ENCODE data around the gene PSMD6. TPM values are rescaled to one million over a fixed set of nuclear protein-coding genes. Genes with fewer than 3 reads are reported as not detected.

PSMD6 gene
- total RNA-seq (62.7 TPM), polyA plus RNA-seq (ENCODE audit: insufficient read depth, low read depth, low replicate concordance) (78.0 TPM)
- long read RNA-seq, donor 1, full-length matches to known transcripts: 38 of 38 reads
- long read RNA-seq, donor 1, partial matches to known transcripts: 0 of 38 reads
- long read RNA-seq, donor 1, other reads (novel, unspliced or antisense): 0 of 38 reads
- long read RNA-seq, donor 2, full-length matches to known transcripts: 49 of 49 reads
- long read RNA-seq, donor 2, partial matches to known transcripts: 0 of 49 reads
- long read RNA-seq, donor 2, other reads (novel, unspliced or antisense): 0 of 49 reads
- long read RNA-seq, donor 3, full-length matches to known transcripts: 55 of 61 reads
- long read RNA-seq, donor 3, partial matches to known transcripts: 6 of 61 reads
- long read RNA-seq, donor 3, other reads (novel, unspliced or antisense): 0 of 61 reads
- long read RNA-seq, donor 4, full-length matches to known transcripts: 23 of 23 reads
- long read RNA-seq, donor 4, partial matches to known transcripts: 0 of 23 reads
- long read RNA-seq, donor 4, other reads (novel, unspliced or antisense): 0 of 23 reads
- long read RNA-seq, donor 5, full-length matches to known transcripts: 10 of 10 reads
- long read RNA-seq, donor 5, partial matches to known transcripts: 0 of 10 reads
- long read RNA-seq, donor 5, other reads (novel, unspliced or antisense): 0 of 10 reads
- long read RNA-seq, donor 6, full-length matches to known transcripts: 114 of 122 reads
- long read RNA-seq, donor 6, partial matches to known transcripts: 8 of 122 reads
- long read RNA-seq, donor 6, other reads (novel, unspliced or antisense): 0 of 122 reads
- long read RNA-seq, donor 7, full-length matches to known transcripts: 47 of 56 reads
- long read RNA-seq, donor 7, partial matches to known transcripts: 3 of 56 reads
- long read RNA-seq, donor 7, other reads (novel, unspliced or antisense): 6 of 56 reads
- long read RNA-seq, donor 8, full-length matches to known transcripts: 27 of 32 reads
- long read RNA-seq, donor 8, partial matches to known transcripts: 5 of 32 reads
- long read RNA-seq, donor 8, other reads (novel, unspliced or antisense): 0 of 32 reads
- long read RNA-seq, donor 9, transcript PSMD6-203 (2 exons, 2,621 nt): major isoform, 10 of 18 reads
- long read RNA-seq, donor 9, transcript PSMD6-201 (8 exons, 1,430 nt): minor isoform, 8 of 18 reads
- long read RNA-seq, donor 9, partial matches to known transcripts: 0 of 18 reads
- long read RNA-seq, donor 9, other reads (novel, unspliced or antisense): 0 of 18 reads
- long read RNA-seq, donor 10, full-length matches to known transcripts: 40 of 40 reads
- long read RNA-seq, donor 10, partial matches to known transcripts: 0 of 40 reads
- long read RNA-seq, donor 10, other reads (novel, unspliced or antisense): 0 of 40 reads

- peak within 1 kb of the TSS; percentile 45 to 83 for H3K27ac ChIP-seq (ENCODE audit: low read depth in 2 of 2, low read length in 2 of 2)
- peak within 1 kb of the TSS; percentile 85 to 96 (median 95) for H3K9ac ChIP-seq (ENCODE audit: low read length in 3 of 3)
- TF ChIP-seq CTCF (IDR thresholded peaks at IDR 0.05; ENCODE audit: borderline replicate concordance, extremely low read depth, insufficient read depth): peak; percentile 97
- H3K9me3 ChIP-seq (ENCODE audit: control insufficient read depth in 2 of 3, insufficient read depth in 1 of 3, low read length in 3 of 3): no peaks in the 10 kb centered on the region
- DNase-seq: peak; percentile 89 to 96 (median 93)
- no peak for FAIRE-seq
- H3K36me3 ChIP-seq (ENCODE audit: control insufficient read depth in 2 of 3, insufficient read depth in 3 of 3, low read length in 3 of 3): peaks cover under 1 to 18% (median 4%) of the 10 kb centered on the region in 3 donors
- intact Hi-C loops (cut with DNase I): no loop called here
- peaks cover 0 to 7% (median 7%) of the 10 kb centered on the region in 3 donors for H3K4me1 ChIP-seq (ENCODE audit: control insufficient read depth in 2 of 3, insufficient read depth in 2 of 3, low read depth in 1 of 3, low read length in 3 of 3)
- H3K27me3 ChIP-seq (ENCODE audit: control insufficient read depth, insufficient read depth, low read length): no peaks in the 10 kb centered on the region
- peak within 1 kb of the TSS; percentile 84 to 96 (median 90) for H3K4me3 ChIP-seq (ENCODE audit: low read length in 3 of 3)
These were observed at the start of gene PSMD6 for GRCh38 chr3:64023187-64023860. Gene PSMD6, minus strand, starts transcription at chr3:64023494. Its CDS starts 75 bp downstream, at chr3:64023419.

- Histone ChIP-seq H3K9me3 (ENCODE audit: control insufficient read depth in 2 of 3, insufficient read depth in 1 of 3, low read length in 3 of 3) (no peaks in the 10 kb centered on the region), H3K36me3 (ENCODE audit: control insufficient read depth in 2 of 3, insufficient read depth in 3 of 3, low read length in 3 of 3) (no peaks in the 10 kb centered on the region), H3K4me1 (ENCODE audit: control insufficient read depth in 2 of 3, insufficient read depth in 2 of 3, low read depth in 1 of 3, low read length in 3 of 3) (no peaks in the 10 kb centered on the region), H3K27me3 (ENCODE audit: control insufficient read depth, insufficient read depth, low read length) (no peaks in the 10 kb centered on the region), H3K27ac (ENCODE audit: low read depth in 2 of 2, low read length in 2 of 2) (no peak overlapping the region), H3K9ac (ENCODE audit: low read length in 3 of 3) (no peak overlapping the region), H3K4me3 (ENCODE audit: low read length in 3 of 3) (no peak overlapping the region)
- DNase-seq (no peak), FAIRE-seq (no peak)
- TF ChIP-seq CTCF (IDR thresholded peaks at IDR 0.05; ENCODE audit: borderline replicate concordance, extremely low read depth, insufficient read depth): no peak
- intact Hi-C loops (cut with DNase I): no loop called here
These were observed 48.8 kb upstream of the PSMD6 start for GRCh38 chr3:64072126-64072525.

- intact Hi-C loops (cut with DNase I): no loop called here
- H3K27me3 ChIP-seq (ENCODE audit: control insufficient read depth, insufficient read depth, low read length): no peaks in the 10 kb centered on the region
- TF ChIP-seq CTCF (IDR thresholded peaks at IDR 0.05; ENCODE audit: borderline replicate concordance, extremely low read depth, insufficient read depth): no peak
- H3K4me1 ChIP-seq (ENCODE audit: control insufficient read depth in 2 of 3, insufficient read depth in 2 of 3, low read depth in 1 of 3, low read length in 3 of 3): no peaks in the 10 kb centered on the region
- no peak overlapping the region for H3K9ac ChIP-seq (ENCODE audit: low read length in 3 of 3)
- DNase-seq (no peak), FAIRE-seq (no peak)
- H3K9me3 ChIP-seq (ENCODE audit: control insufficient read depth in 2 of 3, insufficient read depth in 1 of 3, low read length in 3 of 3): no peaks in the 10 kb centered on the region
- H3K36me3 ChIP-seq (ENCODE audit: control insufficient read depth in 2 of 3, insufficient read depth in 3 of 3, low read length in 3 of 3): no peaks in the 10 kb centered on the region
- no peak overlapping the region for H3K27ac ChIP-seq (ENCODE audit: low read depth in 2 of 2, low read length in 2 of 2)
- no peak overlapping the region for H3K4me3 ChIP-seq (ENCODE audit: low read length in 3 of 3)
These were observed 47.4 kb upstream of the PSMD6 start for GRCh38 chr3:64070704-64071103.
